ENCODE measurements around the gene CHRNA4.
"Not testable (repeated sequence)": the region's sequence is repeated elsewhere in the genome, so short reads cannot be mapped to it uniquely, and the experiment has no call there.

CHRNA4 gene

GRCh38 chr20:63306673-63307537 lies 54.2 kb downstream of the CHRNA4 start:
- DNase-seq = no peak

- not testable (repeated sequence) for DNase-seq
Observed at GRCh38 chr20:63305933-63306672, 55.0 kb downstream of the CHRNA4 start.

GRCh38 chr20:63305393-63305792 lies 55.8 kb downstream of the CHRNA4 start:
- DNase-seq = no peak

GRCh38 chr20:63303095-63303666 lies 58.0 kb downstream of the CHRNA4 start:
- no peak for DNase-seq

GRCh38 chr20:63301671-63302070 lies 59.5 kb downstream of the CHRNA4 start:
- no peak for DNase-seq

- DNase-seq = no peak
Observed at GRCh38 chr20:63298731-63299312, 62.3 kb downstream of the CHRNA4 start.

GRCh38 chr20:63297796-63298572 lies 63.2 kb downstream of the CHRNA4 start:
- no peak for DNase-seq

GRCh38 chr20:63297371-63297781 lies 63.8 kb downstream of the CHRNA4 start:
- no peak for DNase-seq

GRCh38 chr20:63296531-63297299 lies 64.4 kb downstream of the CHRNA4 start:
- no peak for DNase-seq

- DNase-seq = no peak
Observed at GRCh38 chr20:63295846-63296245, 65.3 kb downstream of the CHRNA4 start.

- DNase-seq = no peak
Observed at GRCh38 chr20:63295422-63295821, 65.7 kb downstream of the CHRNA4 start.

- DNase-seq = no peak
Observed at GRCh38 chr20:63295018-63295417, 66.1 kb downstream of the CHRNA4 start.

GRCh38 chr20:63294536-63294900 lies 66.6 kb downstream of the CHRNA4 start:
- no peak for DNase-seq

GRCh38 chr20:63293871-63294535 lies 67.1 kb downstream of the CHRNA4 start:
- DNase-seq = no peak

- DNase-seq = no peak
Observed at GRCh38 chr20:63293456-63293855, 67.7 kb downstream of the CHRNA4 start.
